GM18907 (cell line): Measurements from ENCODE around the gene TNFSF4.
"Not testable (repeated sequence)": the region's sequence is repeated elsewhere in the genome, so short reads cannot be mapped to it uniquely, and the experiment has no call there.

Experiments used
- ATAC-seq: cut with Tn5 transposase; IDR thresholded peaks from one replicate; pipeline ENCODE4 v1.9.1; 2021; ENCODE audit warnings: mild to moderate bottlenecking, moderate library complexity; ENCODE audit not compliant: unreplicated experiment

Gene TNFSF4

GRCh38 chr1:173168941-173169340, 38.2 kb downstream of the TNFSF4 start:
- ATAC-seq = no peak

DNA sequence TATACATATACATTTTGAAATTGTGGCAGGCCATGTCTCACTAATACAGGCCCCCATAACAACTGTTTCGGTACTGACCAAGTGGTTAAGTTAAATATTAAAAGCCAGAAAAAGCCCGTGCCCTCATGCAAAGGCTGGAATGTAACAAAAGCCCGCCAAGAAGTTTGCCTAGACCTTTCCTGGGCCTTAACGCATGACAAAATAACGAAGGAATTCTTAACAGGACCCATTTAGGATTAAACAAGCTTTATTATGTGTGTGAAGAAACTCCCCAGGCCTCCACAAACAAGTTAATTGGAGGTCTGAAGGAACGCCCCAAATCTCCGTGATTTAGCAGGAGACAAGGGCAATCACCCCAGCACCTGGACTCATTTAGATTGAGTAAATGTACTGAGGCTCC, 42.4 kb downstream of the TNFSF4 start:
- no peak for ATAC-seq

GRCh38 chr1:173164178-173164577, 43.0 kb downstream of the TNFSF4 start:
- no peak for ATAC-seq

GRCh38 chr1:173163222-173163621, 43.9 kb downstream of the TNFSF4 start:
- ATAC-seq = no peak

DNA sequence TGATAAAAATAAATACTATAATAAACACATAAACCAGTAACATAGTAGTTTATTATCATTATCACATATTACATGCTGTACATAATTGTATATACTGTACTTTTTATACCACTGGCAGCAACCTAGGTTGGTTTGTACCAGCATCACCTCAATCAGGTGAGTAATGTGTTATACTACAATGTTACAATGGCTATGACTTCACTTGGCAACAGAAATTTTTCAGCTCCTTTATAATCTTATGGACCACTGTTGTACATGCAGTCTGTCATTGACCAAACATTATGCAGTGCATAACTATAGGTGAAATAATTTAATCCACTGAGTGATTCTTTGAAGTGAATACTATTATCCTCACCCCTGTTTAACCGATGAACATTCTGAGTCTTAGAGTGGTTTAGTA, 44.5 kb downstream of the TNFSF4 start:
- no peak for ATAC-seq

- no peak for ATAC-seq
Measured at GRCh38 chr1:173161510-173162221, 45.5 kb downstream of the TNFSF4 start.

DNA sequence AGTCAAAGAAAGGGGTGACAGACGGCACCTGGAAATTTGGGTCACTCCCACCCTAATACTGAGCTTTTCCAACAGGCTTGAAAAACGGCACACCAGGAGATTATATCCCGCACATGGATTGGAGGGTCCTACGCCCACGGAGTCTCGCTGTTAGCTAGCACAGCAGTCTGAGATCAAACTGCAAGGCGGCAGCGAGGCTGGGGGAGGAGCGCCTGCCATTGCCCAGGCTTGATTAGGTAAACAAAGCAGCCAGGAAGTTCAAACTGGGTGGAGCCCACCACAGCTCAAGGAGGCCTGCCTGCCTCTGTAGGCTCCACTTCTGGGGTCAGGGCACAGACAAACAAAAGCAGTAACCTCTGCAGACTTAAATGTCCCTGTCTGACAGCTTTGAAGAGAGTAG, 53.2 kb downstream of the TNFSF4 start:
- not testable (repeated sequence) for ATAC-seq

GRCh38 chr1:173153503-173153902, 53.6 kb downstream of the TNFSF4 start:
- ATAC-seq = no peak

GRCh38 chr1:173152598-173152997, 54.5 kb downstream of the TNFSF4 start:
- ATAC-seq = no peak

- ATAC-seq = no peak
Measured at GRCh38 chr1:173150795-173151194, 56.3 kb downstream of the TNFSF4 start.

DNA sequence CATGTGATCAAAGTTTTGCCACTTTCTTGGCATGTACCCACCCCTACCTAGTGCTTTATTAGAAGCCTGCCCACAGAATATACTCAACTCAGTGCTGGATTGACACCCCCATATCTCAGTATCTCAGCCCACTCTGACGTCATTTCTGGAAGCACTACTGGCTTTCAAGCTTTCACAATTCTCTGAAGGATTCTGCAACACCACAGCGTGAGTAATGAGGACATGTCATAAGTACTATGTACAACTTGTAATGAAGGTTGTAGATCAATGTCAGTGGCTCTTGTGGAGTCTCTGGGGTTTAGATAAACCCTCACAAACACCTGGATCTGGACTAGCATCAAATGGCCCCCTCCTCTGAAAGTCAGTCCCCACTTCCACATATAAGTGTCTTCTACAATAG, 57.2 kb downstream of the TNFSF4 start:
- ATAC-seq = no peak

DNA sequence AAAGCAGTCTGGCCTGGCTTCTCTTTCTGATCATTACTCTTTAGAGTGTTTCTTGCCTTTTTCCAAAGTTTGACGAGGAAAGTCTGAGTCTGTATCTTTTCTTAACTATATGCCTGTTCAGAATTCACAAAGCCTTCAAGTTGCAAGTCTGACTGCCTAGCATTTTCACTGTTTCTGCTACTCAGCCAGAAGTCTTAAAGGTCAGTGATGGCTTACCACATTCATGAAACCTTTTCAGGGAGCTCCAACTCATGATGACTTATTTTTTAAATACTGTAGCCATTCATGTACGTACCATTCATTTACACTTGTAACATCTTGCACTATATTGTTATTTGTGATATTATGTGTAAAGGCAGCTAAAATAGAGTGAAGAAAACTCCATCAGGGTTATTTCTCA, 58.2 kb downstream of the TNFSF4 start:
- no peak for ATAC-seq

DNA sequence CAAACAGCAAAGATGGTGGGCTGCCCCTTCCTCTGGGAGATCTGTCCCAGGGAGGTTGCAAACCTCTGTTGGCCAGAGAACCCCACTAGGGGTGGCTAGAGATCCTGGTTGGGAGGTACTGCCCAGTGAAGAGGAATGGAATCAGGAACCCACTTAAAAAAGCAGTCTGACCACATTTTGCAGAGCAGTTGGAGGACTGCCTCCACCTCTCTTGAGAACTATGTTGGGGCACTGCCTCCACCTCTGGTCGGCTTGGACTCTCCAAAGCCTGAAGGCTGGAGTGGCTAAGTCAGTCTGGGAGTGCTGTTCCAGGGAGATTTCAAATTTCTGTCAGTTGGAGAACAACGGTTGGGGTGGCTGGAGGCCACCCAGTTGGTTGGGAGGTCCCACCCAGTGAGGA, 58.6 kb downstream of the TNFSF4 start:
- no peak for ATAC-seq

- ATAC-seq = no peak
Measured at GRCh38 chr1:173140733-173141132, 66.4 kb downstream of the TNFSF4 start.

DNA sequence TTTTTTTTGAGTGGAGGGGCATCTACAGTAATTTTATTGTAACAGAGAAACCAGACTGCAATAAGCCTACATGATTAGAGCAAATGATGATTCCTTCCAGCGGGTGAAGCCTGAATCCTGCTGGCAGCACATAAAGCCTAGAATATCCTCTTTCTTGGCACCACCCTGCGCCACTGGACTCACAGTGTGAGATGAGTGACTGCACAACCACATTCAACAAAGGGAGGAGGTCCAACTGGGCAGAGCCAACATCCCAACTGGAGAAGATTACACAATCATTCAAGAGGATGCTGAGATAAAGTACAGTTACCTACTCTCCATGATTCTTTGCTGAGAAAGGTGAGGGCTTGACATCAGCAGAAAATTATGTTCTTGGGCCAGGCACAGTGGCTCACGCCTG, 67.4 kb downstream of the TNFSF4 start:
- no peak for ATAC-seq

- no peak for ATAC-seq
Measured at GRCh38 chr1:173137107-173137706, 69.9 kb downstream of the TNFSF4 start.

- ATAC-seq = no peak
Measured at GRCh38 chr1:173134800-173135199, 72.3 kb downstream of the TNFSF4 start.

DNA sequence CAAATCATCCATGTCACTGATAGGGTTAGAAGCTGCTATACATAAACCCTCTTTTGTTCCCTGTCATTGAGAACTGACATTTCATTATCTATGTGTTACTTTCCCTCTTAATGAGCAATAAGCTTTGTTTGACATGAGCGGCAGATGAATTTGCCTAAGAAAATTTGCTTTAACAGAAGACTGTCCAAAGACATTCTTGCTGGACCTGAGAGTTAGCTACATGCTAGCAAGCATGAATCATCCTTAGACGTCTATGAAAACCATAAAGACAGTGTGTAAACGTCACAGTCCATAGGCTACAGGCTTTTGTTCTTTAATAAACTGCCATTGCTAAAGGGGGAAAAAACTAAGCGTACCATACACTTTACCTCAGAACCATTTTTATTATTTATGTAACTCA, 73.1 kb downstream of the TNFSF4 start:
- ATAC-seq = no peak
